Activated CD4-positive, alpha-beta T cell treated with anti-CD3 and anti-CD28 coated beads, Interleukin-2, Interleukin-4, amounts not matched to agents 100 ng/mL and 50 ng/mL, durations not matched to agents 16 hours and 8 hours (primary cell): ENCODE measurements around the gene KLHL10.
"Not testable (repeated sequence)": the region's sequence is repeated elsewhere in the genome, so short reads cannot be mapped to it uniquely, and the experiment has no call there.

Source experiments
- DNase-seq: peaks from one replicate; pipeline ENCODE4 v3.0.0-alpha.2; 2020; ENCODE audit warnings: low spot score

KLHL10 gene

DNA sequence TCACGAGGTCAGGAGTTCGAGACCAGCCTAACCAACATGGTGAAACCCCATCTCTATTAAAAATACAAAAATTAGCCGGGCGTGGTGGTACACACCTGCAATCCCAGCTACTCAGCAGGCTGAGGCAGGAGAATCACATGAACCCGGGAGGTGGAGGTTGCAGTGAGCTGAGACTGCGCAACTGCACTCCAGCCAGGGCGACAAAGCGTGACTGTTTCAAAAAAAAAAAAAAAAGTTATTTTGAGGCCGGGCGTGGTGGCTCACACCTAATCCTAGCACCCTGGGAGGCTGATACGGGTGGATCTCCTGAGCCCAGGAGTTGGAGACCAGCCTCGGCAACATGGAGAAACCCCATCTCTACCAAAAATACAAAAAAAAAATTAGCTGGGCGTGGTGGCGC is 13.8 kb downstream of the KLHL10 start:
- not testable (repeated sequence) for DNase-seq

DNA sequence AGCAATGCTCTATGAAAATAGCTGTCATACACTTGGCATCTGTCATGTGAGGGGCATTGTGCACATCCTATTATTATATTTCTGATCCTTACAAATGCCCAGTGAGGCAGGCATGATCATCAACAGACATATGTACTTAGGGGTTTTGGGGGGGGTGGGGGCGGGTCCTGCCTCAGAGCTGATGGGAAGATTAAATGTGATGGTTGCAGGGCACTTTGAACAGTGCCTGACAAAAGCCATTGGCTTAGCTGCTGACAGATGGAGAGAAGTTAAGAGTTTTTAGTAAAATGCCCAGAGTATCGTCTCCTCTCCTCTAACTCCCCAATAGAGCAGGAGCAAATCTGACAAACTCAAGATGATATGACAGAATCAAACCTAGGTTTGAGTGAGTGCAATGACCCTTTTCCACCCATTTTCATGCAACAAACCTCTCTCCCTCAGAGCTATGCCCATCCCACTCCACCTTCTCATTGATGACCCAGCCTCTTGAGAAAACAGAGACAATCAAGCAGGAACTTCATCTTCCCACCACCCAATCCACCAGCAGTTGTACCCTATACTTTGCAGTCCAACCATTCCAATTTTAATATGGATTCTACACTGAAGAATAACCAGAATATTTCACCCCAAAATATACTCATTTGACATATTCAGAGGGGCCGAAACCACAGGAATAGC is 22.8 kb downstream of the KLHL10 start:
- no peak for DNase-seq

DNA sequence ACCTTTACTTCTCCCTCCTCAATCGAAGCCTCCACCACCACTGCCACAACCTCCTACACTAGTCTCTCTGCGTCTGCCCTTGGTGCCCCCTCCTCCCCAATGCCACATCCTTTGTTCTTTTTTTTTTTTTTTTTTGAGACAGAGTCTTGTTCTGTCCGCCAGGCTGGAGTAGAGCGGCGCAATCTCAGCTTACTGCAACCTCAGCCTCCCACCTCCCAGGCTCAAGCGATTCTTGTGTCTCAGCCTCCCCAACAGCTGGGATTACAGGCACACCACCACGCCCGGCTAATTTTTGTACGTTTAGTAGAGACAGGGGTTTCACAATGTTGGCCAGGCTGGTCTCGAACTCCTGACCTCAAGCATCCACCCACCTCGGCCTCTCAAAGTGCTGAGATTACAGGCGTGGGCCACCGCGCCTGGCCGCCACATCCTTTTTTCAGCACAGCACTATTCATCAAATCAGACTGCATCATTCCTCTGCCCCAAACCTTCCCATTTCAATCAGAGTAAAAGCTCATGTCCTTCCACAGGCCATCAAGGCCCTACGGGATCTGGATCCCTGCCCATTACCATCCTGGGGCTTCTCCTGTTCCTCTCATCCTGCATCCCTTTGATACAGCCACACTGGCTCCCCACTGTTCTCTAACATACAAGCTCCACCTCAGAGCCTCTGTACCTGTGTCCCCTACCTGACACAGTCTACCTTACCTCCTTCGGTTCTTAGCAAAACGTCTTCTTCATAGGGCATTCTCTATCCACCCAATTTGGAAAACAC is 25.6 kb downstream of the KLHL10 start:
- peak; percentile 19 for DNase-seq

DNA sequence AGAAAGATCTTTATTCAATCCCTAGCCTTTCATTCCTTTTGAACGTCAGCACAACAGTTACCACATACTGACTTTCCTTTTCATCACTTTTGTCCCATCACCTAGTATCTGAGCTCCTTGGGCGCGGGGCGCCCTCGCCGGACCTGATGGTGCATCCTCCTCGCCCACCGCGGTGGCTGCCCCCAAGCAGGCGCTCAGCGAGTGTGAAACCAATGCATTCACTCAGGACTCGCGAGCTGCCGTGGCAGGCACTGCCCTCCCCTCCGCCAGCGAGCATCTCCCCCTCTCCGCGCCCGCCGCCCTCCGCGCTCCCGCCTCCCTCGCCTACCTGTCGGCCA is 26.8 kb downstream of the KLHL10 start:
- DNase-seq, result no peak

DNA sequence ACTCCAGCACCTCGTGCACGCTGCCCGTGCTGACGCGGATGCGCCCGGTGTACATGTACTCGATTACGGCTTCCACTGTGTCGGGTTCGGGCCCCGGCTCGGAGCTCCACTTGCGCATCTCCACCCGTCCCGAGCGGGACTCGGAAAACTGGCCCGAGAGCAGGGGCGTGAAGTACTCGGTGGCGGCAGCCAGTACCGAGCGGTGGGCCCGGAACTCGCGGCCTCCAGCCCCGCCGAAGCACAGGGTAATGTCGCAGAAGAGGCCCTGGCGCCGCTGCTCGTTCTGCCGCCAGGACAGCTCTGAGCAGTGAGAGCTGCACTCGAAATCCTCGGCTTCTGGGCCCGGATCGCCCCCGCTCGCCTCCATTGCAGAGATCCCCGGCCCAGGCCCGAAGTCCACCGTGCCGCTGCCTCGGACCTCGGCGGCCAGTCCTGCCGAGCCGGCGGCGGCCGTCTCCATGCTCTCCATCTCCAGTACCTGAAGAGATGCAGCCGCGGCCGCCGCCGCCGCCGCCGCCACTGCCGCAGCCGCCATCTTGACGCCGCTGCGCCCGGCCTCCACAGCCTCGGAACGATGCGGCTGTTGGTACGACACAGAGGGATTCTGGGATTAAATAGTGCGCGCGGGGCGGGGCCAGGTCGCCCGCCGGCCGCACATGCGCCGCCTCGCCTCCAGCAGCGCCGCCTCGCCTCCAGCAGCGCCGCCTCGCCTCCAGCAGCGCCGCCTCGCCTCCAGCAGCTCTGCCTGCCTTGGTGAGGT is 27.4 kb downstream of the KLHL10 start, which contains the start of gene KLHL11:
KLHL11 (minus strand) TSS at position 588 of the 760 bp plus-strand sequence; CDS start at position 535, 53 bp downstream.
- DNase-seq, result peak; percentile 92

DNA sequence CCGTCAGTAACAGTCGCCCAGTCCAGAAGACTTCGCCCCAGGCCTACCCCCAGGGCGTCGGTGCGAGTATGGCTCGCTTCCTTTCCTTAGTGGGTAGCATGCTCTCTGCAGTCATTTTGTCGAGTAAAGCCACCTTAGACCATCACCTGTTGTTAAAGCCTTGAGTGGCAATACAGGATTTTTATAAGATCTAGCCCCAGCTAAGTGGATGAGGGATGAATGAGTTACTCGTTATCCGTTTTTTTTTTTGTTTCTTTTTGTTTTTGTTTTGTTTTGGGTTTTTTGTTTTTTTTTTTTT is 27.9 kb downstream of the KLHL10 start:
- DNase-seq, result no peak

DNA sequence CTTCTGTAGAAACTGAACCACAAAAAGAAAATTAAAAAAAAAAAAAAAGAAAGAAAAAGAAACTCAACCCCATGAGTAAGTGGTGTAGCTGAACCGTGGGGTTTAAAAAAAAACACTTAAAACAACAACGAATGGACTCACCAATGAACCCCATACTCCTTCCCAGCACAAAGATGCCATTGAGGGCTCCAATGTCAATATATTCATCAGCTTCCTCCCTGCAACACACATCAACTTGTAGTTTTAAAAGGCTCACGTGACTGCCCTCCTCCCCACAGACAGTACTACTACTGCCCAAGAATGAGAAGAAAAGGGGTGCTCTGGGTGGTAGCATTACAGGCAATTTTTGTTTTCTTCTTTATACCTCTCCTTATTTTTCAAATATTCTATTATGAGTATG is 30.9 kb downstream of the KLHL10 start:
- DNase-seq, result no peak

DNA sequence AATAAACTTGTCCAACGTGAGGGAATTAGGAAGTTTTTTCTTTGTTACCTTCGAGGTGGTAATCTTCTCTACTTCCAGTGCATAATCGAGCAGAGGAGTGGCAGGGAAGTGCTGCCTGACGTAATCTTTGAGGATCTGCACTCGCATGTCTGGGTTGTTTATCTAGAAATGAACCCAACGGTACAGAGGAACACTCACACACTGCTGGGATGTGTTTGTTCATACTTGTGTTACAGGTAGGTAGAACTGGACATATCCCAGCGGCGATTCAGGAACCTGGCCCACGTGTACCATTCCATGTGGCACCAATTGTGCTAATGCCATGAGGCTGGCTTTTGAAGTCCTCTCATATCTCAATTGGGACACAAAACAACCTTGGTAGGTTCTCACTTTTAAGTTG is 31.8 kb downstream of the KLHL10 start:
- DNase-seq, result no peak

DNA sequence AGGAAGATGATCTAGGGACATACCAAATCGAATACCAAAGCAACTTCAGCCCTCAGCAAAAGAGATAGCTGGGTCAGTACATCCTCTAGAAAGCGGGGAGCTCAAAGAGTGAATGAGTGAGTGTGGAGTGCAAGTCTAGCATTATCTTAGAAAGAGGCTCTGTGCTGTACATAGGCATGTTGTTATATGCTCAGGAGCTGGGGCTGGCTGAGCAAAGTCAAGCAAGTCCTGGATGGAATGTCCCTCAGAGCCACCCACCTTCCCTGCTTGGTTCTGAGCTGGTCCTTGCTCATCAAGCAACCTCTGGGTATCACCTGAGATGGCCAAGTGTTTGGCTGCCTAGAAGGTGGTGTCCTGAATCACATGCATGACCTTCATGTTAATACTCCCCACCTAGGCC is 32.5 kb downstream of the KLHL10 start:
- no peak for DNase-seq

DNA sequence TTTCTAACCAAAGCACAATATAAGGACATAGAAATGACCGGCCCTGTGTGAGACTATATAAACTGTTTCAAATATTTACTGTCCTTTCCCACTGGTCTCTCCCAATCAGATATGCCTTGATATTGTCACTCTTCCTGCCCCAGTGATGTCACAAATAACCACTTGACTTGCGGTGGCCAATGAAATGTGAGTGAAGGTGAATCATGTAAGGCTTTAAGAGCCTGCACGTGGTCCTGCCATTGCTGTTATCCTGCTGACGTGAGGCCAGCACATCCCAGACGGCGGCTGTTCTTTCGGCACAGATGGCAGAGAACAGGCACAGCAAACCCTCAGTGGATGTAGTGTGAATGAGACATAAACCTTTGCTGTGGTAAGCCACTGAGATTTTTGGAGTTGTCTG is 33.0 kb downstream of the KLHL10 start:
- DNase-seq, result no peak

DNA sequence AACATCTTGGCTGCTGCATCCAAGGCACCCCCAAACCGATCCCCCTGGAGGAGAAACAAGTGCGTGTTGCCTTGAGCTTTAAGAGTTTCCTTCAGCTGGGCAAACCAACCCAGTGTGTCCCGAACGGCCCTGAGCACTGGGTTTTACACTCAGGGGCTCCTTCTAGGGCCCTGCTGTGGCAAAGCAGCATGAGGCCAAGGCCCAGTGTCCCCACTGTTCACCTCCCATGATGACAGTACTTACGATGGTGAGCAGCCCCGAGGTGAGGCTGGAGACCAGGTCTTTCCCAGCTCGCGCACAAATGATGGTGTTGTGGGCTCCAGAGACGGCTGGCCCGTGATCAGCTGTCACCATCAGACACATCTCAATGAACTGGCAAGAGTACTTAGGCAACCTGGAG is 34.2 kb downstream of the KLHL10 start:
- DNase-seq, result no peak

DNA sequence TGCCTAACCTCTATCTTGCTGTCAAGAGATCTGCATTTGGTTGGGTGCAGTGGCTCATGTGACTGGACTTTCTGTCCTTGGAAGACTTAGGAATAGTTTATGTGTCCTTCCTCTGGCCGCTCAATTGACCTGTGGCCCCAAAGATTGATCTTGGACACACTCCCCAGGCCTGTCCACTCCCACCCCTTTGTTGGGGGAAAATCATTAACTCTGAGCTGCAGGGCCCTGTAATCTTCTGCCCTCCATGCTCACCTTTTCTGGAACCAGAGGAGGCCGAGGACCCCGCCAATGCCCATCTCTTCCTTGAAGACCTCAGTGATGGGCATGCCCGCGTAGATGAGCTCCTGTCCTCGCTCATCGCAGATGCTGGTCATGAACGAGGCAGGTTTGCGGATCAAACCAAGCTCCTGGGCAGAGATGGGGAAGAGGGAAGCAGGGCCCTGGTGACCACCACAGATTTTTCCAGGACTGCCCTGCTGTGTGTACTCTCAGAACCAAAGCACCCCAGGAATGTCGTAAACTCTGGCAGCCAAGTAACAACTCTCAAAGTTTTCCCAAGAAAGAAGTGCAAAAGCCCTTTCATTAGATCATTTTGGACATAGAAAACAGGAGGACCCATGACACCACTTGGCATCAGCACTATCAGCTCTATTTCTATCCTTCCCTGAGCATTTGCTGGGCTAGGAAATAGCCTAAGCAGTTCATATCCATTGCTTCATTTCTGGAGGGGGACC is 36.1 kb downstream of the KLHL10 start:
- DNase-seq, result no peak

DNA sequence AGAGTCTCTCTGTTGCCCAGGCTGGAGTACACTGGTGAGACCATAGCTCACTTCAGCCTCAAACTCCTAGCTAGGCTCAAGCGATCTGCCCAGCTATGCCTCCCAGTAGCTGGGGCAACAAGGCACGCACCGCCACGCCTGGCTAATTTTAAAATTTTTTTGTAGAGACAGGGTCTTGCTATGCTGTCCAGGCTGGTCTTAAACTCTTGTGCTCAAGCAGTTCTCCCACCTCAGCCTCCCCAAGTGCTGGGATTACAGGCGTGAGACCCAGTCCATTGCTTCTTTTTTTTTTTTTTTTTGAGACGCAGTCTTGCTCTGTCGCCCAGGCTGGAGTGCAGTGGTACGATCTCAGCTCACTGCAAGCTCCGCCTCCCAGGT is 36.7 kb downstream of the KLHL10 start:
- DNase-seq, result not testable (repeated sequence)

DNA sequence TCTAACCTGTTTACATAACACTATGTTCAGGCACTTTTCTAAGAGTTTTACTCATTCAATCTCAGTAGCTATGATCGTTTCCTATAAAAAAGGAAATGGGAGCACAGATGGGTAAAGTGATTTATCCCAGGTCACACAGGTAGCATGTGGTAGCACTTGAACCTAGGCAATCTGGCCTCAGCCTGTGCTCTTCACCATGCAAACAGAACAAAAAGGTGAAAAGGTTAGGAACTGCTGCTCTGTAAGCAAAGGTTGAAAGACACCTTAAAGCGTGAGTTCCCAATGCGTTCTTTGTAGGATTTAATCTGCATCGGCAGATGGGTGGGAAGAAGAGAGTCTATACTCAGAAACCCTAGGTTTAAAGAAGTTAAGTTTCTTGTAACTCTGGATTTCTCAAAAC is 42.5 kb downstream of the KLHL10 start:
- no peak for DNase-seq

DNA sequence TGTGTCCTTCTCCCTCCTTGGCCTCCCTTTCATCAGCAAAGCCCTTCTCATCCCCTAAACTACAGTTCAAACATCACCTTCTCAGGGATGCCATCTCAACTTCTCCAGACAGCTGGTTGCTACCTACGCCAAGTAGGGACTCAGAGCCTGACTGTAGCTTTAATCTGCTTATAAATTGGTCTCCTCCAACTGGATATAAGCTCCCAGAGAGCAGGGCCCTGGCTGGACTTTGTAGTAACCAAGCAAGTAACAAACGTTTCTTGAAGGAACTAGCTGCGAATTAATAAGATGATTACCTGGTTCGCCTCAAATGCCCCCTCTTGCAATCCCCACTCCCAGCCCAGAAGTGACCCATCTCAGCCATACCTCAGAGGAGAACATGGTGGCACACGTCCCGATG is 45.1 kb downstream of the KLHL10 start:
- DNase-seq, result no peak

DNA sequence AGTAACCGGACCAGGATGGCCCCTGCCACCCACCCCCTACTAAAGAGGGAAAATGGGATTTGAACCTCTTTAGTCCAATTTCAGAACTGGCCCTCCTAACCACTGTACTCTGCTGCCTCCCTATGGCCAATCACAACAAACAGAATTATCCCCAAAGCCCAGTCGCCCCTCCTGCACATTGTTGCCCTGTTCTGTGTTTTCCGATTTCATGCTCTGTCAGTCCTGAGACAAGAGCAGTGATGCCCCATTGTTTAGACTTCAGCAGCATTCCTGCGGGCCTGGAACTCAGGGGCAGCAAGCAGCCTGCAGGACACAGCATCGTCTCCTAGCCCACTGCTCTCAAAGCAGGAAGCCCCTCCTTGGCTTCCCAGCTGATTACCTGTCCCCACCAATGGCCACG is 48.1 kb downstream of the KLHL10 start:
- DNase-seq, result no peak

DNA sequence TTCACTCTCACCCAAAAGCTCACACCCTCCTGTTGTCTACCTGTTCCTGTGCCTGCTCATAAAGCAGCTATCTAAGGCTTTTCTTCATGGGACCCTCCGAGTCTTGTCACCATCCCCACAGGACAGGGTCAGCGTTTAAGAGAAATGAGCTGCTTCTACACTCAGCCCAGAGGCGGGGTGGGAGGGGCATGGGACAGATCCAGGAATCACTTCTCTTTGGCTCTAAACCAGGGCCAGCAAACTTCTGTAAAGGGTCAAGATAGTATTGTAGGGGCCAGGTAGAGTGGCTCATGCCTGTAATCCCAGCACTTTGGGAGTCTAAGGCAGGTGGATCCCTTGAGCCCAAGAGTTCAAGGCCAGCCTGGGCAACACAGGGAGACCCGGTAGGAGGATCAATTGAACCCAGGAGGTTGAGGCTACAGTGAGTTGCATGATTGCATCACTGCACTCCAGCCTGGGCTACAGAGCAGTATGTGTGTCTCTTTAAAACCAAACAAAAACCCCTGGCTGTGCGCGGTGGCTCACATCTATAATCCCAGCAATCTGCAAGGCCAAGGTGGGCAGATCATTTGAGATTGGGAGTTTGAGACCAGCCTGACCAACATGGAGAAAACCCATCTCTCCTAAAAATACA is 50.8 kb downstream of the KLHL10 start:
- DNase-seq, result no peak

DNA sequence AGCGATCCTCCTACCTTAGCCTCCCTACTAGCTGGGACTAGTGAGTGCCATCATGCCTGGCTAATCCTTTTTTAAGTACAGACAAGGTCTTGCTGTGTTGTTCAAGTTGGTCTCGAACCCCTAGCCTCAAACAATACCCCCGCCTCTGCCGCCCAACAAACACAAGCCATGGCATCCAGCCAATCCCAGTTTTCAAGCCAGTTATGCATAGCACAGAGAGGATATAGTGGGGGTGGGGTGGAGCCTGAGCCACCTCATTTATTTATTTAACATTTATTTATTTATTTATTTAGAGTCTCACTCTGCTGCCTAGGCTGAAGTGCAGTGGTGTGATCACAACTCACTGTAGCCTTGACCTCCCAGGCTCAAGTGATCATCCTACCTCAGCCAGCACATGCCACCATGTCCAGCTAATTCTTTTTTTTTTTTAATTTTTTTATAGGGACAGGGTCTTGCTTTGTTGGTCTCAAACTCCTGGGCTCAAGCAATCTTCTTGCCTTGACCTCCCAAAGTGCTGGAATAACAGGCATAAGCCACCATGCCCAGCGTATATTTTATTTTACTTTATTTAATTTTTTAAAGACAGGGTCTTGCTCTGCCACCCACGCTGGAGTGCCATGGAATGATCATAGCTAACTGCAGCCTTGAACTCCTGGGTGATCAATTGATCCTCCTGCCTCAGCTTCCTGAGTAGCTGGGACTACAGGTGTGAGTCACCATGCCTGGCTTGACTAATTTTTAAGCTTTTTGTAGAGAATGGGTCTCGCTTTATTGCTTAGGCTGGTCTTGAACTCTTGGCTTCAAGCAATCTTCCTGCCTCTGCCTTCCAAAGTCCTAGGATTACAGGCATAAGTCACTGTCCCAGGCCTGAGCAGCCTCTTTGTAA is 53.8 kb downstream of the KLHL10 start:
- no peak for DNase-seq

DNA sequence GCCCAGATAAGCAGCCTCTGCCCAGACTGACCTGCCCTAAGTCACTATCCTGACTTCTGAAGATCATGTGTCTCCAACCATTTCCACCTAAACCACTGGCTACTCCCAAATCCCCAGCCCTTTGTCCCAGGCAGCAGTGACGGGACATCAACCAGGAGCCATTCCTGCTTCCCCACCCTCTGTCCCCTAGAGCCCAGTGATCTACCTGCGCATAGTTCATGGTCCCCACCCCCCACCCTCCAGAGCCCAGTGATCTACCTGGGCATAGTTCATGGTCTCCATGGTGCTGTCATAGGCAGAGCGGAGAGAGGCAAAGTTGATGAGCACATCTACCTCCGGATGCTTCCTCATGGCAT is 54.4 kb downstream of the KLHL10 start:
- DNase-seq, result no peak

DNA sequence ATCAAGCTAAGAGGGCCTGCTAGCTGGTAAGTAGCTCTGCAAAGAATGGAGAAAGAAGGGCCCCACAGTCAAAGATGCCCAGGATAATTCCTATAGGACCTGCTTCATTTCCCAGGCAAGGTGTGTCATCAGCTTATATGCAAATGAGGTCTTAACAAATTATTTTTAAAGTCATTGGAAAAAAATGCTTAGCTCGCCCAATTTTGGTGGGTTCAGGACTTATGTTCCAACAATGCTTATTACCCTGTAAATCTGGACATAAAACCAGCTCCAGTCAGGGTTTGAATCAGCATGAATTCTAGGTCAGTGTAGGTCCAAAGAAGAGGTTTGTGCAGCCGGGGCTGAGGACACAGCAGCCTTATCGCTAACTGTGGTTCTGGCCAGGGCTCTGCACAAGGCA is 55.8 kb downstream of the KLHL10 start:
- DNase-seq, result no peak

DNA sequence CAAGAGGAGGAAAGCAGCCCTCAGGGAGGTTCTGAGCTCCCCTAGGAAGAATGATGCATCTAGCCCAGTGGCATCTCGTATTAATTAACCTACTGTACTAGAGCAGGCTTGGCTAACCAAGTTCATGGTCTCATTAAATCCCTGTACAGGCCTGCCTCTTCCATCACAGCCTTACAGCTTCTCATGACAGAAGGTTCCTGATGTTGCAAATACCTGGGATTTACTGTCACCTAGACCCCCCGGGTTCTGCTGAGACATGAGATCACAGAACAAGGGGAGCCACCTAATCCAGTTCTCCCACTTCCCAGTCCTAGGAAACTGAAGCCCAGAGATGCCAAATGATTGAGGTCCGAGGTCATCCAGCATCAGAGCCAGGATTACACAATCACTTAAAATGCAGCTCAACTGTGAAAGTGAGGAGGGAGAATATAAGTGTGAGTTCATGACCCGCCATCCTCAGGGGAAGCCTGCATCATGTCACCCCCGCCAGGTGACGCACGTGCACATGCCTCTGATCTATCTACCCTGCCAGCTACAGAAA is 57.2 kb downstream of the KLHL10 start:
- DNase-seq, result no peak
